Gastrocnemius medialis (tissue), 4 donors: ENCODE data around the gene RBFOX2. TPM values are rescaled to one million over a fixed set of nuclear protein-coding genes. Genes with fewer than 3 reads are reported as not detected.

Source experiments
- ATAC-seq, 2 donors: fragments of 150-250 bp; one replicate each; pipeline ENCODE4 v1.9.1; 2016
- DNase-seq, 2 donors: peaks; one replicate each; pipeline ENCODE4 v3.0.0-alpha.2; 2019
- H3K27ac ChIP-seq, 4 donors: fragments of 200-600 bp; sonication (generic); 1 replicate in 1 of 4; 2 replicates in 3 of 4; pipeline ENCODE4 v1.5.1; 2016 to 2018; ENCODE audit warnings: mild to moderate bottlenecking in 2 of 4, moderate library complexity in 1 of 4
- H3K27me3 ChIP-seq, 3 donors: fragments of 200-600 bp; sonication (generic) in 2 of 3; 1 replicate in 1 of 3; 2 replicates in 2 of 3; pipeline versions ENCODE4 v1.5.1 to v1.6.0; 2016 to 2019; ENCODE audit warnings: mild to moderate bottlenecking in 1 of 3, moderate library complexity in 1 of 3
- H3K36me3 ChIP-seq, 2 donors: fragments of 200-600 bp; sonication (generic) in 1 of 2; one replicate each; pipeline ENCODE4 v1.5.1; 2017 to 2018
- H3K4me1 ChIP-seq, 2 donors: fragments of 200-600 bp; sonication (generic) in 1 of 2; one replicate each; pipeline ENCODE4 v1.5.1; 2016 to 2017; ENCODE audit warnings: mild to moderate bottlenecking in 2 of 2
- H3K4me3 ChIP-seq, 4 donors: fragments of 200-600 bp; sonication (generic) in 3 of 4; 1 replicate in 1 of 4; 2 replicates in 3 of 4; pipeline ENCODE4 v1.5.1; 2016 to 2019; ENCODE audit warnings: mild to moderate bottlenecking in 2 of 4
- H3K9me3 ChIP-seq, 3 donors: fragments of 200-600 bp; sonication (generic) in 2 of 3; 1 replicate in 1 of 3; 2 replicates in 2 of 3; pipeline ENCODE4 v1.5.1; 2016 to 2019
- CTCF ChIP-seq, 5 experiments: fragments of 450-650 bp in 3 of 5; fragments of 200-600 bp in 2 of 5; sonication (generic) in 2 of 5; IDR thresholded peaks in 4 of 5; conservative IDR thresholded peaks in 1 of 5; 1 replicate in 4 of 5; 2 replicates in 1 of 5; pipeline ENCODE4 v1.5.1; 2016 to 2019; ENCODE audit warnings: antibody characterized with exemption in 5 of 5, mild to moderate bottlenecking in 3 of 5, moderate library complexity in 3 of 5
- POLR2A ChIP-seq, 2 donors: fragments of 450-650 bp; IDR thresholded peaks; one replicate each; pipeline ENCODE4 v1.6.1; 2017; ENCODE audit warnings: antibody characterized with exemption in 2 of 2, mild to moderate bottlenecking in 2 of 2, moderate library complexity in 2 of 2
- in situ Hi-C, 4 donors: fragments of 200-750 bp; cut with MboI; loops; one replicate each; pipeline versions ENCODE4 v1.15.0 to v1.8.0; 2017; ENCODE audit warnings: low sequenced_read_pairs in 4 of 4
- intact Hi-C: fragments of 100-400 bp; cut with DNase I; formaldehyde crosslinking; loops from one replicate; pipeline ENCODE4 v1.15.1; 2023; ENCODE audit warnings: low total_unique reads
- total RNA-seq, 4 donors: library from RNA; depleted of rRNA; stranded (reverse); fragments of >200 nt; gene quantifications; one replicate each; pipeline versions ENCODE4 v1.1.0 to v1.2.3, GENCODE V29; 2016

RBFOX2 gene
- total RNA-seq, 4 donors from 2014 or later: 26.0 to 32.1 (median 28.6) TPM

DNA sequence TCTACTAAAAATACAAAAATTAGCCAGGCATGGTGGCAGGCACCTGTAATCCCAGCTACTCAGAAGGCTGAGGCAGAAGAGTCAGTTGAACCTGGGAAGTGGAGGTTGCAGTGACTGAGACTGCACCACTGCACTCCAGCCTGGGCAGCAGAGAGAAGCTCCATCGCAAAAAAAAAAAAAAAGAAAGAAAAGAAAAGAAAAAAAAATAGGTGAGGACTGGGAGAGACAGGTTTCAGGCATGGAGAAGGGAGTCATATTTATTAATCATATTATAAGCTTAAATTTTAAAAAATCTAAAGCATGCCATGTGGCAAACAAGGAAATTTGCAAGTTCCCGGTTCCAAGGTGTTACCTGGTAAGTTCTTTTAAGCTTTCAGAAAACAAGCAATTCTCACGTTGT lies 311.1 kb downstream of the RBFOX2 start, which contains the start of gene APOL5:
Gene APOL5 (plus strand): TSS at position 301 of the 400 bp plus-strand sequence. CDS start 0 bp downstream, at position 301.
- in situ Hi-C loops: no loop called here
- no peaks in the 10 kb centered on the region for H3K36me3 ChIP-seq
- TF ChIP-seq POLR2A (IDR thresholded peaks at IDR 0.05) (no peak), CTCF (IDR thresholded peaks at IDR 0.05 in 4 of 5, conservative IDR thresholded peaks at IDR 0.05 in 1 of 5) (no peak)
- no peak within 1 kb of the TSS for H3K27ac ChIP-seq
- no peaks in the 10 kb centered on the region for H3K27me3 ChIP-seq
- H3K9me3 ChIP-seq: no peaks in the 10 kb centered on the region
- intact Hi-C loops: no loop called here
- DNase-seq (no peak), ATAC-seq (no peak)
- no peak within 1 kb of the TSS for H3K4me3 ChIP-seq
- no peaks in the 10 kb centered on the region for H3K4me1 ChIP-seq

DNA sequence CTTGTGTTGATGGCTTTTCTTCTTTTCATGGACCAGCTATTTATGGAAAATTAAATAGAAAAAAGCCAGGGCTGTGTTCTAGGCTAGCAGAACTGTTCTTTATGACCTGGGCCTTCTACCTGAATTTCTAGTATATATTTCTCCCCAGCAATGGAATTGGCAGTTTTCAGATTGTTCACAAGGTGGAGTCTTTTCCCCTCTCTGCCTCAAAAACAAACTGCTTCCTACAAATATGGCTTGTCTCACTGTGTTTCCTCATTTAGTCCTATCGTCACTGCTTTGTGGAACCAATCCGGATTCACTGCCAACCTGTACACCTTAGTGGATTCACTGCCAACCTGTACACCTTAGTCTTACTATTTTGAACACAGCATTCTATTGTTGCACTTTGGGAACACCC lies 316.0 kb downstream of the RBFOX2 start:
- DNase-seq: no peak

GRCh38 chr22:35711336-35711735 lies 317.3 kb downstream of the RBFOX2 start:
- no peak for ATAC-seq
- H3K27ac ChIP-seq: no peak overlapping the region
- in situ Hi-C loops (no loop called here), intact Hi-C loops (no loop called here)
- no peaks in the 10 kb centered on the region for H3K36me3 ChIP-seq
- no peak overlapping the region for H3K4me3 ChIP-seq
- no peaks in the 10 kb centered on the region for H3K4me1 ChIP-seq
- no peaks in the 10 kb centered on the region for H3K9me3 ChIP-seq
- no peak for TF ChIP-seq POLR2A (IDR thresholded peaks at IDR 0.05)
- TF ChIP-seq CTCF (IDR thresholded peaks at IDR 0.05 in 4 of 5, conservative IDR thresholded peaks at IDR 0.05 in 1 of 5): no peak
- no peak for DNase-seq
- H3K27me3 ChIP-seq: no peaks in the 10 kb centered on the region

More for the DNA sequence above, 316.0 kb downstream of the RBFOX2 start:
- Histone ChIP-seq H3K36me3 (no peaks in the 10 kb centered on the region), H3K27me3 (no peaks in the 10 kb centered on the region), H3K4me1 (no peaks in the 10 kb centered on the region), H3K27ac (no peak overlapping the region), H3K4me3 (no peak overlapping the region), H3K9me3 (no peaks in the 10 kb centered on the region)
- intact Hi-C loops: no loop called here
- no peak for ATAC-seq
- TF ChIP-seq POLR2A (IDR thresholded peaks at IDR 0.05) (no peak), CTCF (IDR thresholded peaks at IDR 0.05 in 4 of 5, conservative IDR thresholded peaks at IDR 0.05 in 1 of 5) (no peak)
- in situ Hi-C loops: no loop called here

DNA sequence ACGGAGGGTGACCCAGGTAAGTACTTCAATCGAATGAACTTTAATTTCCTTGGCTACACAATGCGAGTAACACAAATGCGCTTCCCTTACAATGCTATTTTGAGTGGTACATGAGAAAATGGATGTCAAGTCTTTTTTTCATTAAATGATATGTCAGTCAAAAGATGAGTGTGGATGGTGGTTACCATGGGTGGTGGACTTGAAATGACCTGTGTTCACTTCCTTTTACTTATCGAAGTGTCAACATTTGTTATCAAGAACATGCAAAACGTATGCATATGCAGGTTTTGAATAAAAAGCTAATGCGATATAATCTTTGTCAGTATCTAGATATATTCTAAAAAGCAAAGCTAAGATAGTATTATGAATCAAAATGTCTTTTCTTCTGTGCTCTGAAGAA lies 319.7 kb downstream of the RBFOX2 start:
- no peaks in the 10 kb centered on the region for H3K9me3 ChIP-seq
- ATAC-seq (no peak), DNase-seq (no peak)
- intact Hi-C loops (no loop called here), in situ Hi-C loops (no loop called here)
- no peaks in the 10 kb centered on the region for H3K4me1 ChIP-seq
- H3K27me3 ChIP-seq: no peaks in the 10 kb centered on the region
- no peak overlapping the region for H3K27ac ChIP-seq
- no peak overlapping the region for H3K4me3 ChIP-seq
- TF ChIP-seq CTCF (IDR thresholded peaks at IDR 0.05 in 4 of 5, conservative IDR thresholded peaks at IDR 0.05 in 1 of 5): no peak
- no peaks in the 10 kb centered on the region for H3K36me3 ChIP-seq

GRCh38 chr22:35708453-35708852 lies 320.2 kb downstream of the RBFOX2 start:
- Histone ChIP-seq H3K4me1 (no peaks in the 10 kb centered on the region), H3K36me3 (no peaks in the 10 kb centered on the region), H3K27me3 (no peaks in the 10 kb centered on the region), H3K9me3 (no peaks in the 10 kb centered on the region), H3K4me3 (no peak overlapping the region), H3K27ac (no peak overlapping the region)
- ATAC-seq (no peak), DNase-seq (no peak)
- in situ Hi-C loops (no loop called here), intact Hi-C loops (no loop called here)
- TF ChIP-seq POLR2A (IDR thresholded peaks at IDR 0.05) (no peak), CTCF (IDR thresholded peaks at IDR 0.05 in 4 of 5, conservative IDR thresholded peaks at IDR 0.05 in 1 of 5) (no peak)
